H1 (cell line): ENCODE data around the gene ADM2.

Source experiments
- BRCA1 ChIP-seq: IDR thresholded peaks from 2 replicates; pipeline ENCODE4 v1.6.1; 2012; ENCODE audit warnings: low read depth, low read length, improper control_type of control experiment
- CEBPB ChIP-seq: IDR thresholded peaks from 2 replicates; pipeline ENCODE4 v1.6.1; 2012; ENCODE audit warnings: low read depth, low read length
- CTCF ChIP-seq, 3 experiments: IDR thresholded peaks; 1 replicate in 2 of 3; 2 replicates in 1 of 3; pipeline versions ENCODE4 v1.5.1 to v1.6.1; 2011; ENCODE audit warnings: low read length in 3 of 3, mild to moderate bottlenecking in 3 of 3, inconsistent platforms in 2 of 3, low read depth in 1 of 3, moderate library complexity in 1 of 3; ENCODE audit not compliant: insufficient read depth in 1 of 3; ENCODE audit errors: control extremely low read depth in 1 of 3
- EP300 ChIP-seq, 2 experiments: IDR thresholded peaks; 1 replicate in 1 of 2; 2 replicates in 1 of 2; pipeline ENCODE4 v1.6.1; 2011 to 2012; ENCODE audit warnings: low read depth in 2 of 2, low read length in 2 of 2, mild to moderate bottlenecking in 2 of 2, borderline replicate concordance in 1 of 2, inconsistent platforms in 1 of 2, moderate library complexity in 1 of 2
- EZH2 ChIP-seq: fragments of 200-600 bp; sonication (generic); IDR thresholded peaks from 2 replicates; pipeline ENCODE4 v1.7.1; 2012; ENCODE audit warnings: low read depth, mild to moderate bottlenecking, moderate library complexity, low read length, inconsistent platforms; ENCODE audit not compliant: severe bottlenecking
- HDAC6 ChIP-seq: IDR thresholded peaks from one replicate; pipeline ENCODE4 v1.7.1; 2012; ENCODE audit warnings: low read depth, mild to moderate bottlenecking, inconsistent platforms, low read length, moderate library complexity
- POLR2A ChIP-seq, 2 experiments: IDR thresholded peaks; 1 replicate in 1 of 2; 2 replicates in 1 of 2; pipeline ENCODE4 v1.6.1; 2011; ENCODE audit warnings: low read depth in 2 of 2, low read length in 2 of 2, mild to moderate bottlenecking in 2 of 2; ENCODE audit errors: control extremely low read depth in 1 of 2
- TEAD4 ChIP-seq: IDR thresholded peaks from 2 replicates; pipeline ENCODE4 v1.6.1; 2012; ENCODE audit warnings: low read depth, low read length, inconsistent platforms, mixed read lengths

- TF ChIP-seq EP300 (IDR thresholded peaks at IDR 0.05; ENCODE audit: borderline replicate concordance in 1 of 2, low read depth in 2 of 2, low read length in 2 of 2), result no peak
- TF ChIP-seq BRCA1, result no peak
- TF ChIP-seq EZH2, result no peak
- TF ChIP-seq HDAC6, result no peak
- no peak for TF ChIP-seq TEAD4
- no peak for TF ChIP-seq CEBPB
- no peak for TF ChIP-seq CTCF (IDR thresholded peaks at IDR 0.05; ENCODE audit: control extremely low read depth in 1 of 3, insufficient read depth in 1 of 3, low read depth in 1 of 3, low read length in 3 of 3)
- no peak for TF ChIP-seq POLR2A (IDR thresholded peaks at IDR 0.05; ENCODE audit: control extremely low read depth in 1 of 2, low read depth in 2 of 2, low read length in 2 of 2)
These were observed 40.4 kb downstream of the ADM2 start for GRCh38 chr22:50521710-50522109.
